Naive thymus-derived CD4-positive, alpha-beta T cell (primary cell): ENCODE results near the gene HMGB1. TPM values are rescaled to one million over a fixed set of nuclear protein-coding genes. Genes with fewer than 3 reads are reported as not detected.

ENCODE experiments used
- ATAC-seq: fragments of 150-1000 bp; cut with Tn5 transposase; 2 replicates; pipeline ENCODE4 v1.10.0; 2021; ENCODE audit warnings: mild to moderate bottlenecking, moderate library complexity
- CTCF ChIA-PET: fragments of 350-600 bp; sonication (Branson Sonifier 250); formaldehyde crosslinking; loops from one replicate; lab custom pipeline; 2021; ENCODE audit warnings: antibody characterized with exemption; lab: Charles Lee
- POLR2A ChIA-PET: fragments of 350-600 bp; sonication (Branson Sonifier 250); formaldehyde crosslinking; loops from one replicate; lab custom pipeline; 2021; ENCODE audit warnings: antibody characterized with exemption, inconsistent platforms; lab: Charles Lee
- DNase-seq, 9 donors: peaks; one replicate each; pipeline versions ENCODE4 v3.0.0 to v3.0.0-alpha.2; 2020 to 2022; ENCODE audit warnings: mixed read lengths in 1 of 9
- H3K27ac ChIP-seq: one replicate; pipeline ENCODE4 v1.7.0; 2013; ENCODE audit warnings: mild to moderate bottlenecking, low read depth, low read length, moderate library complexity
- H3K27me3 ChIP-seq, 2 donors: one replicate each; pipeline ENCODE4 v1.7.0; 2013; ENCODE audit warnings: low read length in 2 of 2, mild to moderate bottlenecking in 2 of 2, moderate library complexity in 2 of 2; ENCODE audit not compliant: control insufficient read depth in 2 of 2, insufficient read depth in 2 of 2
- H3K36me3 ChIP-seq, 3 experiments: 1 replicate in 2 of 3; 2 replicates in 1 of 3; pipeline ENCODE4 v1.7.0; 2013; ENCODE audit warnings: low read length in 3 of 3, mild to moderate bottlenecking in 3 of 3, moderate library complexity in 1 of 3; ENCODE audit not compliant: insufficient read depth in 3 of 3, control insufficient read depth in 2 of 3
- H3K4me1 ChIP-seq, 2 donors: one replicate each; pipeline ENCODE4 v1.7.0; 2013; ENCODE audit warnings: low read length in 2 of 2, mild to moderate bottlenecking in 2 of 2, moderate library complexity in 1 of 2; ENCODE audit not compliant: control insufficient read depth in 2 of 2, insufficient read depth in 2 of 2
- H3K4me3 ChIP-seq: 2 replicates; pipeline ENCODE4 v1.7.0; 2013; ENCODE audit warnings: mild to moderate bottlenecking, low read length
- H3K9me3 ChIP-seq, 3 experiments: 1 replicate in 2 of 3; 2 replicates in 1 of 3; pipeline ENCODE4 v1.7.0; 2013; ENCODE audit warnings: low read length in 3 of 3; ENCODE audit not compliant: control insufficient read depth in 2 of 3
- H3K27ac Mint-ChIP-seq, 9 donors: one replicate each; pipeline ENCODE4 v1.8.0; 2020 to 2022; ENCODE audit warnings: mixed read lengths in 9 of 9, mild to moderate bottlenecking in 8 of 9, moderate library complexity in 5 of 9, inconsistent platforms in 2 of 9
- H3K27me3 Mint-ChIP-seq, 5 donors: one replicate each; pipeline ENCODE4 v1.8.0; 2021 to 2022; ENCODE audit warnings: mixed read lengths in 5 of 5, mild to moderate bottlenecking in 1 of 5
- H3K36me3 Mint-ChIP-seq, 5 donors: one replicate each; pipeline ENCODE4 v1.8.0; 2020 to 2022; ENCODE audit warnings: mixed read lengths in 5 of 5, mild to moderate bottlenecking in 3 of 5, inconsistent platforms in 1 of 5
- H3K4me1 Mint-ChIP-seq, 7 donors: one replicate each; pipeline ENCODE4 v1.8.0; 2020 to 2022; ENCODE audit warnings: mixed read lengths in 7 of 7, mild to moderate bottlenecking in 3 of 7, inconsistent platforms in 1 of 7
- H3K4me3 Mint-ChIP-seq, 10 donors: one replicate each; pipeline ENCODE4 v1.8.0; 2020 to 2022; ENCODE audit warnings: mild to moderate bottlenecking in 10 of 10, mixed read lengths in 10 of 10, moderate library complexity in 6 of 10, inconsistent platforms in 2 of 10
- H3K9me3 Mint-ChIP-seq, 11 donors: one replicate each; pipeline ENCODE4 v1.8.0; 2020 to 2022; ENCODE audit warnings: mixed read lengths in 11 of 11, mild to moderate bottlenecking in 4 of 11, inconsistent platforms in 1 of 11, moderate library complexity in 1 of 11
- intact Hi-C, 2 donors: fragments of 100-400 bp; cut with micrococcal nuclease; formaldehyde crosslinking; loops; one replicate each; pipeline ENCODE4 v1.15.1; 2023
- polyA plus RNA-seq, 2 donors: library from polyadenylated mRNA; unstranded; fragments of 300-500 nt; fragmentation: Illumina TruSeq; gene quantifications; one replicate each; pipeline ENCODE4 v1.2.3, GENCODE V29; 2021
- total RNA-seq, 6 experiments: library from RNA in 5 of 6; stranded (reverse) in 5 of 6; gene quantifications; 1 replicate in 5 of 6; 2 replicates in 1 of 6; pipeline ENCODE4 v1.2.3 and lab custom pipeline; 2021 to 2026

Gene HMGB1
- total and polyA plus RNA-seq, 7 experiments from 2014 or later = 294 to 577 (median 331) TPM

- no peak for DNase-seq
- Mint-ChIP-seq H3K27ac (no peak overlapping the region), H3K9me3 (peaks cover 0 to 3% (median 0%) of the 10 kb centered on the region in 11 donors), H3K4me3 (no peak overlapping the region), H3K4me1 (no peaks in the 10 kb centered on the region), H3K27me3 (peaks cover 0 to 43% (median 2%) of the 10 kb centered on the region in 5 donors), H3K36me3 (no peaks in the 10 kb centered on the region)
- ATAC-seq = no peak
- POLR2A ChIA-PET = no interaction called here
- intact Hi-C loops = no loop called here
- no peaks in the 10 kb centered on the region for H3K4me1 ChIP-seq
- CTCF ChIA-PET = no interaction called here
- no peak overlapping the region for H3K4me3 ChIP-seq
- no peaks in the 10 kb centered on the region for H3K27me3 ChIP-seq
- no peaks in the 10 kb centered on the region for H3K36me3 ChIP-seq
- no peaks in the 10 kb centered on the region for H3K9me3 ChIP-seq
- H3K27ac ChIP-seq = no peak overlapping the region
Observed at GRCh38 chr13:30481241-30481760, 15.6 kb upstream of the HMGB1 start.

- CTCF ChIA-PET = no interaction called here
- DNase-seq (no peak), ATAC-seq (no peak)
- Histone ChIP-seq H3K27ac (no peak overlapping the region), H3K27me3 (no peaks in the 10 kb centered on the region), H3K9me3 (no peaks in the 10 kb centered on the region), H3K36me3 (no peaks in the 10 kb centered on the region), H3K4me1 (no peaks in the 10 kb centered on the region), H3K4me3 (no peak overlapping the region)
- POLR2A ChIA-PET = no interaction called here
- Mint-ChIP-seq H3K4me3 (no peak overlapping the region), H3K4me1 (no peaks in the 10 kb centered on the region), H3K9me3 (peaks cover 0 to 3% (median 0%) of the 10 kb centered on the region in 11 donors), H3K27me3 (peaks cover 0 to 38% (median 0%) of the 10 kb centered on the region in 5 donors), H3K36me3 (no peaks in the 10 kb centered on the region), H3K27ac (no peak overlapping the region)
- intact Hi-C loops = no loop called here
Observed at GRCh38 chr13:30480292-30480950, 14.7 kb upstream of the HMGB1 start.

GRCh38 chr13:30479883-30480219, 14.1 kb upstream of the HMGB1 start:
- Mint-ChIP-seq H3K27me3 (peaks cover 0 to 34% (median 0%) of the 10 kb centered on the region in 5 donors), H3K27ac (no peak overlapping the region), H3K4me1 (no peaks in the 10 kb centered on the region), H3K36me3 (no peaks in the 10 kb centered on the region), H3K4me3 (no peak overlapping the region), H3K9me3 (peaks cover 0 to 3% (median 0%) of the 10 kb centered on the region in 11 donors)
- ChIA-PET CTCF (no interaction called here), POLR2A (no interaction called here)
- ATAC-seq (no peak), DNase-seq (no peak)
- Histone ChIP-seq H3K27me3 (no peaks in the 10 kb centered on the region), H3K36me3 (no peaks in the 10 kb centered on the region), H3K4me3 (no peak overlapping the region), H3K9me3 (no peaks in the 10 kb centered on the region), H3K27ac (no peak overlapping the region), H3K4me1 (no peaks in the 10 kb centered on the region)
- intact Hi-C loops = no loop called here

- ATAC-seq = no peak
- peaks cover 0 to 30% (median 0%) of the 10 kb centered on the region in 5 donors for H3K27me3 Mint-ChIP-seq
- intact Hi-C loops = no loop called here
- no peak overlapping the region for H3K4me3 Mint-ChIP-seq
- H3K27me3 ChIP-seq = no peaks in the 10 kb centered on the region
- H3K27ac ChIP-seq = no peak overlapping the region
- peak overlapping the region in 1 of 9 donors; percentile 7 for H3K27ac Mint-ChIP-seq
- H3K4me3 ChIP-seq = no peak overlapping the region
- no peaks in the 10 kb centered on the region for H3K9me3 ChIP-seq
- no peaks in the 10 kb centered on the region for H3K36me3 ChIP-seq
- ChIA-PET POLR2A (no interaction called here), CTCF (no interaction called here)
- DNase-seq = no peak
- peaks cover 0 to 3% (median 0%) of the 10 kb centered on the region in 11 donors for H3K9me3 Mint-ChIP-seq
- no peaks in the 10 kb centered on the region for H3K36me3 Mint-ChIP-seq
- no peaks in the 10 kb centered on the region for H3K4me1 Mint-ChIP-seq
- no peaks in the 10 kb centered on the region for H3K4me1 ChIP-seq
Observed at GRCh38 chr13:30479154-30479882, 13.6 kb upstream of the HMGB1 start.

- CTCF ChIA-PET = no interaction called here
- POLR2A ChIA-PET = no interaction called here
- no peak overlapping the region for H3K4me3 ChIP-seq
- no peak overlapping the region for H3K4me3 Mint-ChIP-seq
- H3K9me3 Mint-ChIP-seq = no peaks in the 10 kb centered on the region
- H3K4me1 ChIP-seq = no peaks in the 10 kb centered on the region
- H3K27ac ChIP-seq = no peak overlapping the region
- peaks cover 0 to 21% (median 0%) of the 10 kb centered on the region in 5 donors for H3K27me3 Mint-ChIP-seq
- H3K27ac Mint-ChIP-seq = no peak overlapping the region
- ATAC-seq = no peak
- intact Hi-C loops = no loop called here
- no peaks in the 10 kb centered on the region for H3K9me3 ChIP-seq
- no peaks in the 10 kb centered on the region for H3K4me1 Mint-ChIP-seq
- H3K36me3 ChIP-seq = no peaks in the 10 kb centered on the region
- DNase-seq = no peak
- no peaks in the 10 kb centered on the region for H3K36me3 Mint-ChIP-seq
- H3K27me3 ChIP-seq = no peaks in the 10 kb centered on the region
Observed at GRCh38 chr13:30477346-30478195, 11.8 kb upstream of the HMGB1 start.

GRCh38 chr13:30473675-30474074, 7.9 kb upstream of the HMGB1 start:
- no peaks in the 10 kb centered on the region for H3K36me3 ChIP-seq
- H3K27me3 ChIP-seq = no peaks in the 10 kb centered on the region
- H3K4me1 ChIP-seq = no peaks in the 10 kb centered on the region
- no peak for ATAC-seq
- H3K4me1 Mint-ChIP-seq = no peaks in the 10 kb centered on the region
- ChIA-PET POLR2A (interaction anchor here (1.0 kb wide), 1 partner anchor 22 kb away, joined by 3 read pairs; no protein-coding TSS in a partner anchor), CTCF (interaction anchor here (0.7 kb wide), 1 partner anchor 361 kb away, joined by 3 read pairs; no protein-coding TSS in a partner anchor)
- DNase-seq = no peak
- H3K27ac Mint-ChIP-seq = no peak overlapping the region
- H3K27me3 Mint-ChIP-seq = peaks cover 0 to 4% (median 0%) of the 10 kb centered on the region in 5 donors
- no peaks in the 10 kb centered on the region for H3K9me3 ChIP-seq
- no peaks in the 10 kb centered on the region for H3K36me3 Mint-ChIP-seq
- no peak overlapping the region for H3K4me3 ChIP-seq
- H3K9me3 Mint-ChIP-seq = no peaks in the 10 kb centered on the region
- H3K27ac ChIP-seq = no peak overlapping the region
- intact Hi-C loops = no loop called here
- no peak overlapping the region for H3K4me3 Mint-ChIP-seq
